Naive thymus-derived CD4-positive, alpha-beta T cell (primary cell): ENCODE results near the gene VSTM2L. TPM values are rescaled to one million over a fixed set of nuclear protein-coding genes. Genes with fewer than 3 reads are reported as not detected.

Experiments
- ATAC-seq: fragments of 150-1000 bp; cut with Tn5 transposase; 2 replicates; pipeline ENCODE4 v1.10.0; 2021; ENCODE audit warnings: mild to moderate bottlenecking, moderate library complexity
- CTCF ChIA-PET: fragments of 350-600 bp; sonication (Branson Sonifier 250); formaldehyde crosslinking; loops from one replicate; lab custom pipeline; 2021; ENCODE audit warnings: antibody characterized with exemption; lab: Charles Lee
- POLR2A ChIA-PET: fragments of 350-600 bp; sonication (Branson Sonifier 250); formaldehyde crosslinking; loops from one replicate; lab custom pipeline; 2021; ENCODE audit warnings: antibody characterized with exemption, inconsistent platforms; lab: Charles Lee
- DNase-seq, 9 donors: peaks; one replicate each; pipeline versions ENCODE4 v3.0.0 to v3.0.0-alpha.2; 2020 to 2022; ENCODE audit warnings: mixed read lengths in 1 of 9
- H3K27ac ChIP-seq: one replicate; pipeline ENCODE4 v1.7.0; 2013; ENCODE audit warnings: mild to moderate bottlenecking, low read depth, low read length, moderate library complexity
- H3K27me3 ChIP-seq, 2 donors: one replicate each; pipeline ENCODE4 v1.7.0; 2013; ENCODE audit warnings: low read length in 2 of 2, mild to moderate bottlenecking in 2 of 2, moderate library complexity in 2 of 2; ENCODE audit not compliant: control insufficient read depth in 2 of 2, insufficient read depth in 2 of 2
- H3K36me3 ChIP-seq, 3 experiments: 1 replicate in 2 of 3; 2 replicates in 1 of 3; pipeline ENCODE4 v1.7.0; 2013; ENCODE audit warnings: low read length in 3 of 3, mild to moderate bottlenecking in 3 of 3, moderate library complexity in 1 of 3; ENCODE audit not compliant: insufficient read depth in 3 of 3, control insufficient read depth in 2 of 3
- H3K4me1 ChIP-seq, 2 donors: one replicate each; pipeline ENCODE4 v1.7.0; 2013; ENCODE audit warnings: low read length in 2 of 2, mild to moderate bottlenecking in 2 of 2, moderate library complexity in 1 of 2; ENCODE audit not compliant: control insufficient read depth in 2 of 2, insufficient read depth in 2 of 2
- H3K4me3 ChIP-seq: 2 replicates; pipeline ENCODE4 v1.7.0; 2013; ENCODE audit warnings: mild to moderate bottlenecking, low read length
- H3K9me3 ChIP-seq, 3 experiments: 1 replicate in 2 of 3; 2 replicates in 1 of 3; pipeline ENCODE4 v1.7.0; 2013; ENCODE audit warnings: low read length in 3 of 3; ENCODE audit not compliant: control insufficient read depth in 2 of 3
- H3K27ac Mint-ChIP-seq, 9 donors: one replicate each; pipeline ENCODE4 v1.8.0; 2020 to 2022; ENCODE audit warnings: mixed read lengths in 9 of 9, mild to moderate bottlenecking in 8 of 9, moderate library complexity in 5 of 9, inconsistent platforms in 2 of 9
- H3K27me3 Mint-ChIP-seq, 5 donors: one replicate each; pipeline ENCODE4 v1.8.0; 2021 to 2022; ENCODE audit warnings: mixed read lengths in 5 of 5, mild to moderate bottlenecking in 1 of 5
- H3K36me3 Mint-ChIP-seq, 5 donors: one replicate each; pipeline ENCODE4 v1.8.0; 2020 to 2022; ENCODE audit warnings: mixed read lengths in 5 of 5, mild to moderate bottlenecking in 3 of 5, inconsistent platforms in 1 of 5
- H3K4me1 Mint-ChIP-seq, 7 donors: one replicate each; pipeline ENCODE4 v1.8.0; 2020 to 2022; ENCODE audit warnings: mixed read lengths in 7 of 7, mild to moderate bottlenecking in 3 of 7, inconsistent platforms in 1 of 7
- H3K4me3 Mint-ChIP-seq, 10 donors: one replicate each; pipeline ENCODE4 v1.8.0; 2020 to 2022; ENCODE audit warnings: mild to moderate bottlenecking in 10 of 10, mixed read lengths in 10 of 10, moderate library complexity in 6 of 10, inconsistent platforms in 2 of 10
- H3K9me3 Mint-ChIP-seq, 11 donors: one replicate each; pipeline ENCODE4 v1.8.0; 2020 to 2022; ENCODE audit warnings: mixed read lengths in 11 of 11, mild to moderate bottlenecking in 4 of 11, inconsistent platforms in 1 of 11, moderate library complexity in 1 of 11
- intact Hi-C, 2 donors: fragments of 100-400 bp; cut with micrococcal nuclease; formaldehyde crosslinking; loops; one replicate each; pipeline ENCODE4 v1.15.1; 2023
- polyA plus RNA-seq, 2 donors: library from polyadenylated mRNA; unstranded; fragments of 300-500 nt; fragmentation: Illumina TruSeq; gene quantifications; one replicate each; pipeline ENCODE4 v1.2.3, GENCODE V29; 2021
- total RNA-seq, 6 experiments: library from RNA in 5 of 6; stranded (reverse) in 5 of 6; gene quantifications; 1 replicate in 5 of 6; 2 replicates in 1 of 6; pipeline ENCODE4 v1.2.3 and lab custom pipeline; 2021 to 2026

Gene VSTM2L
- total and polyA plus RNA-seq, 7 experiments from 2014 or later: 0.12 TPM; not detected in 6

DNA sequence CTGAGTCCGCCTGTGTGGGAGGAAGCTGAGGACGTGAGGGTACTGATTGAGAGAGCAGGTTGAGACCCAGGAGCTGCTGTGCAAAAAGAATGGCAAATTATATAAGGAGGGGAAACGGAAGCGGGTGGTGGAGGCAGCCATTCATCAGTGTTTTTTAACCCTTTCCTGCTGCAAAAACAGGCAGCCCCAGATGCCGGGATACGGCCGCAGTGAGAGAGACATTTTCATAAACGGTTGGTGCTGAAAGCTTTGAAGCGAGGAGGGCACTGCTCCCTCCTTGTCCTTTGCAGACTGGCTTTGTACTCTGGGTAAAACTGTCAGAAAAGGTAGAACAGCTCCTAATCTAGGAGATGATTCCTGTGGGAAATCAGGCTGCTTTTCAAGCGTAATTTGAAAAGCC is 74.0 kb downstream of the VSTM2L start:
- POLR2A ChIA-PET: interaction anchor here (0.6 kb wide), 1 partner anchor 18 kb away, joined by 5 read pairs; no protein-coding TSS in a partner anchor

DNA sequence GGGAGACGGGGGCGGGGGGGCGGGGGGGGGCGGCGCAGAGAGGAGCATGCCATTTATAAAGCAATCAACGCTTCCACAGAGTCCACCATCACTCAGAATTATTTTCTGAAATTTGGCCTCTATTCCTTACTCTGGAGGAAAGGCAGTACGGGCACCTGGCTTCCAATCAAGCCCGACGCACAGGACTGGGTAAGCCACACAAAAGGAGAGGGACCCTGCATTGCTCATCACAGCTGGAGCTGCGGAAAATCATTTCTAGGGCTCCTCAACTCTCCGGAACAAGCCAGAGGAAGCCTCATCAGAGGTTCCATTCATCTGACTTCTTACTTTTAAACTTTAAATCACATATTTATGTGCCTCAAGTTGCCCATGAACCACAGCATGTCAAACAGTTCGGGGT is 74.4 kb downstream of the VSTM2L start:
- peak overlapping the region in 4 of 10 donors; percentile 31 to 67 (median 51) for H3K4me3 Mint-ChIP-seq
- H3K9me3 ChIP-seq: no peaks in the 10 kb centered on the region
- no peaks in the 10 kb centered on the region for H3K27me3 Mint-ChIP-seq
- peaks cover 0 to 42% (median 32%) of the 10 kb centered on the region in 5 donors for H3K36me3 Mint-ChIP-seq
- H3K36me3 ChIP-seq: peaks cover 0 to 10% (median under 1%) of the 10 kb centered on the region in 3 experiments
- intact Hi-C loops: no loop called here
- DNase-seq: no peak
- peaks cover 3 to 21% (median 16%) of the 10 kb centered on the region in 7 donors for H3K4me1 Mint-ChIP-seq
- CTCF ChIA-PET: no interaction called here
- H3K4me3 ChIP-seq: no peak overlapping the region
- peaks cover 0 to 5% (median 0%) of the 10 kb centered on the region in 11 donors for H3K9me3 Mint-ChIP-seq
- POLR2A ChIA-PET: interaction anchor here (0.6 kb wide), 1 partner anchor 17 kb away, joined by 5 read pairs; no protein-coding TSS in a partner anchor
- H3K27me3 ChIP-seq: no peaks in the 10 kb centered on the region
- H3K27ac ChIP-seq: no peak overlapping the region
- no peak overlapping the region for H3K27ac Mint-ChIP-seq
- H3K4me1 ChIP-seq: no peaks in the 10 kb centered on the region
- ATAC-seq: no peak

More for the DNA sequence above, 74.0 kb downstream of the VSTM2L start:
- no peaks in the 10 kb centered on the region for H3K9me3 ChIP-seq
- ATAC-seq (no peak), DNase-seq (peak in 4 of 9 donors; percentile 9 to 23 (median 18))
- peak overlapping the region in 9 of 10 donors; percentile 25 to 67 (median 62) for H3K4me3 Mint-ChIP-seq
- intact Hi-C loops: no loop called here
- CTCF ChIA-PET: no interaction called here
- H3K9me3 Mint-ChIP-seq: peaks cover 0 to 5% (median 0%) of the 10 kb centered on the region in 11 donors
- H3K36me3 ChIP-seq: peaks cover 0 to 6% (median 0%) of the 10 kb centered on the region in 3 experiments
- H3K4me3 ChIP-seq: no peak overlapping the region
- H3K4me1 Mint-ChIP-seq: peaks cover 3 to 21% (median 16%) of the 10 kb centered on the region in 7 donors
- H3K27ac Mint-ChIP-seq: peak overlapping the region in 5 of 9 donors; percentile 39 to 87 (median 53)
- peaks cover 0 to 42% (median 33%) of the 10 kb centered on the region in 5 donors for H3K36me3 Mint-ChIP-seq
- no peaks in the 10 kb centered on the region for H3K27me3 Mint-ChIP-seq
- H3K27ac ChIP-seq: no peak overlapping the region
- H3K4me1 ChIP-seq: no peaks in the 10 kb centered on the region
- no peaks in the 10 kb centered on the region for H3K27me3 ChIP-seq

DNA sequence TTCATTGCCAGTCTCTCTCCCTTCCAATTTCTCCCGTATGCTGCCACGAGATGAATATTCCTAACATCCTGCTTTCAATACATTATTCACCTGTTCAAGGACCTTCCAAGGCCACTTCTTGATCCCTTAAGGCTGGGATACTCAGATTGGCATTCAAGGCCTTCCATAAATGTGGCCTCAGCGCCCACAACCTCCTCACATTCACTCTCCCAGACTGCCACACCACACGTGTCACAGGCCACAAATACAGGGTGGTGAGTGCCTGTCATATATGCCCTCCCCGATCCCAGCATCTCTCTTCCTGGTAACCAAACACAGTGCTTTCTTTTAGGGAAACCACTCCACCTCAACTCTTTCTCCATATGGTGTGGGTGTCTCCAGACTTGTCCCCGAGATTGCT is 74.9 kb downstream of the VSTM2L start:
- intact Hi-C loops: no loop called here
- Mint-ChIP-seq H3K27ac (no peak overlapping the region), H3K4me1 (peaks cover 3 to 21% (median 16%) of the 10 kb centered on the region in 7 donors), H3K4me3 (peak overlapping the region in 6 of 10 donors; percentile 8 to 67 (median 36)), H3K9me3 (peaks cover 0 to 4% (median 0%) of the 10 kb centered on the region in 11 donors), H3K27me3 (no peaks in the 10 kb centered on the region), H3K36me3 (peaks cover 1 to 46% (median 32%) of the 10 kb centered on the region in 5 donors)
- Histone ChIP-seq H3K27ac (no peak overlapping the region), H3K4me1 (no peaks in the 10 kb centered on the region), H3K9me3 (no peaks in the 10 kb centered on the region), H3K36me3 (peaks cover 0 to 15% (median 4%) of the 10 kb centered on the region in 3 experiments), H3K27me3 (no peaks in the 10 kb centered on the region), H3K4me3 (no peak overlapping the region)
- CTCF ChIA-PET: no interaction called here
- POLR2A ChIA-PET: no interaction called here
- DNase-seq (no peak), ATAC-seq (no peak)

DNA sequence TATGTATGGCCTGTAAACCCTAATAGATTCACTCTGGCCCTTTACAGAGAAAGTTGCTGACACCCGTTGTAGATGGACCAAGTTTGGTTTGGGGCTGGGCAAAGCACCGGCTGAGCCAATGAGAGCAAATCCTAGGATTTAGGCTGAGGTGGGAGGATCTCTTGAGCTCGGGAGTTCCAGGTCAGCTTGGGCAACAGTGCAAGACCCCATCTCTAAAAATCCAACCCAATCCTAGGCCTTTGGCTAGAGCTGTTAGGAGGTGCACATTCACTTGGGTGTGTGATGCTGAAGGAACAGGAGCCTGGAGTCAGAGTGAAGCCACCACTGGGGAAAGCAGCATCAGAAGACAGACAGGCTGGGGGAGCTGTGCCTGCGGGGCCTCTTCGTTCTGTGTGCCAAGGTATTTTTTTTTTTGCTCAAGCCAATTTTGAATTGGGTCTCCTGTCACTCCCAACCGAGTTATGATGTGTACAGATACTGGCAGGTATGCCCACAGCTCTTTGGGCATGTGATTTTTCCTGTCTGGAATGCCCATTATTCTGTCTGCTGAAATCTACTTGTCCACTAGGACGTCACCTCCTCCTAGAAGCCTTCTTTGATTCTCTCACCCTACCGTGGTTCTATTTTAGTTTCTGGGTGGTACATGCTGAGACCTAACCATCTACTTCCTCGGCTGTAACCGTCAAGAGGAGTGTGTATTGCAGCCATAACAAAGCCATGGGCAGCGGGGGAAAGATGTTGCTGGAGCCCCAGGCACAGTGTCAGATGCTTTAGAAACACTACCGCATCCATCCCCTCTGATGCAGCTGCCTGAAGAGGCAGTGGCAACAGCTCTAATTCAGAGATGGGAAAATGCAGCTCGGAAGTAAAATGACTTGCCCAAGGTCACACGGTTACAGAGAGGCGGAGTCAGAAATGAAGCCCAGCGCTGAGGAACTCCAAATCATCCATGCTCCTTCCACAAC is 76.4 kb downstream of the VSTM2L start:
- Histone ChIP-seq H3K36me3 (peaks cover 0 to 26% (median 14%) of the 10 kb centered on the region in 3 experiments), H3K27me3 (no peaks in the 10 kb centered on the region), H3K9me3 (no peaks in the 10 kb centered on the region), H3K4me1 (no peaks in the 10 kb centered on the region), H3K4me3 (no peak overlapping the region), H3K27ac (no peak overlapping the region)
- peaks cover 0 to 1% (median 0%) of the 10 kb centered on the region in 11 donors for H3K9me3 Mint-ChIP-seq
- DNase-seq (no peak), ATAC-seq (no peak)
- POLR2A ChIA-PET: interaction anchor here (0.7 kb wide), 1 partner anchor 48 kb away, joined by 3 read pairs; no protein-coding TSS in a partner anchor
- CTCF ChIA-PET: no interaction called here
- intact Hi-C loops: no loop called here
- H3K27me3 Mint-ChIP-seq: no peaks in the 10 kb centered on the region
- H3K27ac Mint-ChIP-seq: no peak overlapping the region
- H3K36me3 Mint-ChIP-seq: peaks cover 4 to 46% (median 28%) of the 10 kb centered on the region in 5 donors
- no peak overlapping the region for H3K4me3 Mint-ChIP-seq
- peaks cover 3 to 21% (median 16%) of the 10 kb centered on the region in 7 donors for H3K4me1 Mint-ChIP-seq

DNA sequence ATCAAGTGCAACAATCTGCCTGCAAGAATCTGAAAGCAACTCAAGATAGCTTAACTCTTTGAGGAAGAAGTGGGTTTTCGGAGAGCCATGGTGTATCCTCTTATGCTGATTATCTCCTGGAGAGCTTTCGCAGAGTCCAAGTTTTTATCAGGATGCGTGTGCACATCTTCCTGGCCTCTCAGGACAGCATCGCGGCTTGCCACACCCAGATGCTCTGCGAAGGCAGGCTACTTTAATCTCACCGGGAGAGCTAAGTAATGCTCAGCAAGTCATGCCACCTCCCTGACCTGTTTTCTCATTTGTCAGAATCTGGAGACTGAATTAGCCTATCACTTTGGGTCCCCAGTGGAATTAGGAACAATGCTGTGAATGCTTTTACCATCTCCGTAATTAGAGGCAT is 77.5 kb downstream of the VSTM2L start:
- Mint-ChIP-seq H3K4me3 (no peak overlapping the region), H3K27ac (no peak overlapping the region), H3K36me3 (peaks cover 6 to 49% (median 35%) of the 10 kb centered on the region in 5 donors), H3K4me1 (peaks cover 3 to 21% (median 16%) of the 10 kb centered on the region in 7 donors), H3K27me3 (no peaks in the 10 kb centered on the region), H3K9me3 (peaks cover 0 to 1% (median 0%) of the 10 kb centered on the region in 11 donors)
- no peak overlapping the region for H3K27ac ChIP-seq
- ChIA-PET CTCF (no interaction called here), POLR2A (interaction anchor here (0.7 kb wide), 1 partner anchor 47 kb away, joined by 3 read pairs; no protein-coding TSS in a partner anchor)
- no peaks in the 10 kb centered on the region for H3K4me1 ChIP-seq
- intact Hi-C loops: no loop called here
- H3K4me3 ChIP-seq: no peak overlapping the region
- ATAC-seq (no peak), DNase-seq (no peak)
- H3K9me3 ChIP-seq: no peaks in the 10 kb centered on the region
- peaks cover 0 to 32% (median 14%) of the 10 kb centered on the region in 3 experiments for H3K36me3 ChIP-seq
- no peaks in the 10 kb centered on the region for H3K27me3 ChIP-seq

DNA sequence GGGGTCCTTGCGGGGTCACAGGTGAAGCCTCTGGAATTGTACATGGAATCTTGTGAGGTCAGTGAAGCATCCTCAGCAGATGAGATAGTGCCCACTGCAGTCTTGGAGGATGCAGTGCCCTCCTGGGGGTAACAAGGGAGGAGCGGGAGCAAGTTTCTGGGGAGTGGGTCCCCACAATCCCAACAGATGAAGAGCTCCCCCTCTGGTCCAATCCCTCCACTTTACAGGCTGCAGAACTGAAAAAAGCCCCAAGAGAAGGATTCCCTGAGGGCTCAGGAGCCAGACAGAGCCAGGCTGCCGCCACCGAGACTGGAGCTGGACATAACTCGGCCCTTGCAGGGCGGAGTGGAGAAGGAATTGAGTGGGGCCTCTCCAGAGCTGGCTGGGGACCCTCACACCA is 77.9 kb downstream of the VSTM2L start:
- Histone ChIP-seq H3K27me3 (no peaks in the 10 kb centered on the region), H3K36me3 (peaks cover 0 to 32% (median 14%) of the 10 kb centered on the region in 3 experiments), H3K4me1 (no peaks in the 10 kb centered on the region), H3K4me3 (no peak overlapping the region), H3K27ac (no peak overlapping the region), H3K9me3 (no peaks in the 10 kb centered on the region)
- no peak overlapping the region for H3K27ac Mint-ChIP-seq
- H3K36me3 Mint-ChIP-seq: peaks cover 6 to 48% (median 34%) of the 10 kb centered on the region in 5 donors
- H3K27me3 Mint-ChIP-seq: no peaks in the 10 kb centered on the region
- CTCF ChIA-PET: no interaction called here
- peaks cover 3 to 20% (median 16%) of the 10 kb centered on the region in 7 donors for H3K4me1 Mint-ChIP-seq
- H3K9me3 Mint-ChIP-seq: peaks cover 0 to 1% (median 0%) of the 10 kb centered on the region in 11 donors
- POLR2A ChIA-PET: no interaction called here
- intact Hi-C loops: no loop called here
- ATAC-seq (no peak), DNase-seq (no peak)
- no peak overlapping the region for H3K4me3 Mint-ChIP-seq
